Esophagus muscularis mucosa (tissue), 4 donors: ENCODE measurements around the gene FRMD4A. TPM values are rescaled to one million over a fixed set of nuclear protein-coding genes. Genes with fewer than 3 reads are reported as not detected.

Experiments
- DNase-seq: peaks from one replicate; pipeline ENCODE4 v3.0.0-alpha.2; 2017; ENCODE audit errors: extremely low spot score
- H3K27ac ChIP-seq, 4 donors: fragments of 200-600 bp; sonication (generic); replicated peaks in 1 of 4; 1 replicate in 3 of 4; 2 replicates in 1 of 4; pipeline ENCODE4 v1.5.1; 2016 to 2019; ENCODE audit warnings: mild to moderate bottlenecking in 1 of 4
- H3K27me3 ChIP-seq, 4 donors: fragments of 200-600 bp; sonication (generic); one replicate each; pipeline versions ENCODE4 v1.5.1 to v1.6.0; 2016 to 2019
- H3K36me3 ChIP-seq, 4 donors: fragments of 200-600 bp; sonication (generic); one replicate each; pipeline ENCODE4 v1.5.1; 2016 to 2019
- H3K4me1 ChIP-seq, 4 donors: fragments of 200-600 bp; sonication (generic); one replicate each; pipeline ENCODE4 v1.5.1; 2016 to 2019
- H3K4me3 ChIP-seq, 4 donors: fragments of 200-600 bp; sonication (generic); 1 replicate in 2 of 4; 2 replicates in 2 of 4; pipeline ENCODE4 v1.5.1; 2016 to 2019; ENCODE audit warnings: mild to moderate bottlenecking in 4 of 4, moderate library complexity in 1 of 4
- H3K9me3 ChIP-seq, 4 donors: fragments of 200-600 bp; sonication (generic); 1 replicate in 3 of 4; 2 replicates in 1 of 4; pipeline ENCODE4 v1.5.1; 2016 to 2019
- CTCF ChIP-seq, 3 experiments: fragments of 200-600 bp in 2 of 3; fragments of 450-650 bp in 1 of 3; sonication (generic) in 2 of 3; IDR thresholded peaks; one replicate each; pipeline ENCODE4 v1.5.1; 2017 to 2019; ENCODE audit warnings: antibody characterized with exemption in 3 of 3, mild to moderate bottlenecking in 2 of 3, moderate library complexity in 1 of 3
- EP300 ChIP-seq: sonication (generic); formaldehyde crosslinking; IDR thresholded peaks from one replicate; pipeline ENCODE4 v1.6.1; 2017; ENCODE audit warnings: antibody characterized with exemption
- POLR2A ChIP-seq: fragments of 450-650 bp; IDR thresholded peaks from one replicate; pipeline ENCODE4 v1.6.1; 2017; ENCODE audit warnings: antibody characterized with exemption, moderate library complexity, mild to moderate bottlenecking, low read depth
- POLR2AphosphoS5 ChIP-seq, 2 donors: sonication (generic); formaldehyde crosslinking; IDR thresholded peaks; one replicate each; pipeline ENCODE4 v1.6.1; 2017; ENCODE audit warnings: antibody characterized with exemption in 2 of 2
- WGBS: methylation state at CpG from one replicate; pipeline ENCODE4 v1.1.5; 2018; 5-methylcytosine and 5-hydroxymethylcytosine counted together
- intact Hi-C: fragments of 100-400 bp; cut with DNase I; formaldehyde crosslinking; loops from one replicate; pipeline ENCODE4 v1.15.1; 2023
- total RNA-seq, 4 donors: library from RNA; depleted of rRNA; stranded (reverse); fragments of >200 nt; gene quantifications; one replicate each; pipeline versions ENCODE4 v1.1.0 to v1.2.1, GENCODE V29; 2016

FRMD4A gene
- total RNA-seq, 4 donors from 2014 or later = 17.0 to 28.8 (median 21.8) TPM

DNA sequence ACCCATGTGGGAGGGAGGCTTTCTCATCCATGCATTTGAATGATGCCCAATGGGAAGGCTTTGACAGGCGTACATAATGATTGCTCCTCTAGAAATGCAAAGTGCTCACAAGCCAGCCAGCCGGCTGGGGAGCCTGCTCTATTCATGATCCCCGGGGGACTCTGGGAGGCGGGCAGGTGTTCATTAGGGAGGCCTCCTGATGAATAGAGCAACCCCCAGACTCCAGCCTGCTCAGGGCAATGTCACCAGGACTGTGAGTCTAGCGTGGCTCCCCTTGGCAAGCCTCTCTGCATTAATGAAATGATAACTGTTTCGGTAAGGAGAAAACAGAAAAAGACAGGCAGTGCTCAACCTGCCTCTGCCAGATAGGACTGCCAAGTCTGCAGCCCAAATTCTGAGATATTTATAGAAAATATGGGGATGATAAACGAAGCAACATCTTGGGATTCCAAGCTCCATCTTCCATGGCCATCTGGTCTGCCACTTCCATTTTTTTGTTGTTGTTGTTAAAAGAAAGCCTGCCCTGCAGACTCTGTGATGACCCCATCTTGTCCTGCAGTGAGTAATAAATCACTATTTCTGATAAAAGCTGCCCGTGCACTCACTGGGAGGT lies 507.5 kb downstream of the FRMD4A start:
- H3K36me3 ChIP-seq = no peaks in the 10 kb centered on the region
- H3K27ac ChIP-seq = no peak overlapping the region
- H3K4me3 ChIP-seq = no peak overlapping the region
- intact Hi-C loops = no loop called here
- no peak for TF ChIP-seq EP300
- TF ChIP-seq CTCF (IDR thresholded peaks at IDR 0.05) = no peak
- no peak for TF ChIP-seq POLR2A
- TF ChIP-seq POLR2AphosphoS5 (IDR thresholded peaks at IDR 0.05) = no peak
- no peak for DNase-seq
- 79% methylated on average over 8 of the region's 8 CpGs for WGBS
- H3K9me3 ChIP-seq = no peaks in the 10 kb centered on the region
- H3K4me1 ChIP-seq = peaks cover 14 to 40% (median 30%) of the 10 kb centered on the region in 4 donors
- no peaks in the 10 kb centered on the region for H3K27me3 ChIP-seq

DNA sequence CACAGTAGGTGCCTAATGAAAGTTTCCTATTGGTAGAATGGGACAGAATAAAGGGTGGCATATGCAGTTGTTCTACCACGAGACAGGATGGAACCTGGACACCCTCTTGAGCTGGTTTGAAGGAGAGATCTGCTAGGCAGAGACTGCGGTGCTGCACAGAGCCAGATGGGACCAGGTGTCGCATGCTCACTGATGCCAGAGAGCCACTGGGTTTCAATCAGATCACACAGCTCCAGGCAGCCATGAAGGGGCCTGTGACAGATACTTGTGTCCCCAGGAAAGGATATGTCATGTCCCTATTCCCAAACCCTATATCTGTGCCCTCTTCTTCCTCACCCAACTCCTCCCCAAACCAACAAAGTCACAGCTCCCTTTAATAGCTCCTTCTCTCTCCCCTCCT lies 508.2 kb downstream of the FRMD4A start:
- DNase-seq = no peak
- no peaks in the 10 kb centered on the region for H3K36me3 ChIP-seq
- no peak for TF ChIP-seq POLR2A
- TF ChIP-seq CTCF (IDR thresholded peaks at IDR 0.05) = no peak
- TF ChIP-seq POLR2AphosphoS5 (IDR thresholded peaks at IDR 0.05) = no peak
- TF ChIP-seq EP300 = no peak
- 87% methylated on average over 3 of the region's 3 CpGs for WGBS
- intact Hi-C loops = no loop called here
- H3K27ac ChIP-seq = no peak overlapping the region
- no peaks in the 10 kb centered on the region for H3K27me3 ChIP-seq
- no peaks in the 10 kb centered on the region for H3K9me3 ChIP-seq
- H3K4me1 ChIP-seq = peaks cover 14 to 38% (median 29%) of the 10 kb centered on the region in 4 donors
- H3K4me3 ChIP-seq = no peak overlapping the region

DNA sequence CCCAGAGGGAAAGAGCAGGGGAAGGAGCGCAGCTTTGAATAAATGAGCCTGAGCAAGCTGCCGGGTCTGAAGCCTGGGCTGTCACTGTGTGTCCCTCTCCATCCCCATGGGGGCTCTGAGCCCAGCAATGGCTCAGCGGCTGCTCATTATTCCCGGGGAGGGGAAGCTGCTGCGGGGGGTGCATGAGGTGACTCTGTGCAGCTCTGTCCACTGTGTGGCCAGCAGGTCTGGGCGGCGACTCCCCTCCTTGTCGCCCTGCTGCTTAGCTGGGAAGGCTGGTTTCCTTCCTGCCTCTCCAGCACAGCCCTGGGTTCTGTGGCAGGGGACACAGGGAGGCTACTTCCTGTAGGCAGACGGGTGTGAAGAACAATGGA lies 509.8 kb downstream of the FRMD4A start:
- Histone ChIP-seq H3K9me3 (peaks cover 0 to 5% (median 3%) of the 10 kb centered on the region in 4 donors), H3K4me3 (peak overlapping the region in 2 of 4 donors; percentile 3 to 18), H3K27ac (peak overlapping the region in 2 of 4 donors; percentile 2 to 51), H3K27me3 (no peaks in the 10 kb centered on the region), H3K36me3 (no peaks in the 10 kb centered on the region), H3K4me1 (peaks cover 22 to 48% (median 39%) of the 10 kb centered on the region in 4 donors)
- no peak for DNase-seq
- WGBS = 62% methylated on average over 3 of the region's 9 CpGs
- TF ChIP-seq POLR2AphosphoS5 (IDR thresholded peaks at IDR 0.05) = peak in 1 of 2 donors; percentile 4
- TF ChIP-seq POLR2A = no peak
- intact Hi-C loops = no loop called here

GRCh38 chr10:13820119-13820963 lies 510.4 kb downstream of the FRMD4A start:
- intact Hi-C loops = no loop called here
- H3K27ac ChIP-seq = peak overlapping the region in 2 of 4 donors; percentile 2 to 51
- TF ChIP-seq EP300 = no peak
- TF ChIP-seq POLR2AphosphoS5 (IDR thresholded peaks at IDR 0.05) = no peak
- TF ChIP-seq POLR2A = no peak
- no peak for TF ChIP-seq CTCF (IDR thresholded peaks at IDR 0.05)
- peaks cover 0 to 6% (median 3%) of the 10 kb centered on the region in 4 donors for H3K9me3 ChIP-seq
- no peaks in the 10 kb centered on the region for H3K27me3 ChIP-seq
- WGBS = 86% methylated on average over 17 of the region's 19 CpGs
- no peaks in the 10 kb centered on the region for H3K36me3 ChIP-seq
- peak overlapping the region in 2 of 4 donors; percentile 3 to 18 for H3K4me3 ChIP-seq
- no peak for DNase-seq
- peaks cover 22 to 49% (median 40%) of the 10 kb centered on the region in 4 donors for H3K4me1 ChIP-seq

DNA sequence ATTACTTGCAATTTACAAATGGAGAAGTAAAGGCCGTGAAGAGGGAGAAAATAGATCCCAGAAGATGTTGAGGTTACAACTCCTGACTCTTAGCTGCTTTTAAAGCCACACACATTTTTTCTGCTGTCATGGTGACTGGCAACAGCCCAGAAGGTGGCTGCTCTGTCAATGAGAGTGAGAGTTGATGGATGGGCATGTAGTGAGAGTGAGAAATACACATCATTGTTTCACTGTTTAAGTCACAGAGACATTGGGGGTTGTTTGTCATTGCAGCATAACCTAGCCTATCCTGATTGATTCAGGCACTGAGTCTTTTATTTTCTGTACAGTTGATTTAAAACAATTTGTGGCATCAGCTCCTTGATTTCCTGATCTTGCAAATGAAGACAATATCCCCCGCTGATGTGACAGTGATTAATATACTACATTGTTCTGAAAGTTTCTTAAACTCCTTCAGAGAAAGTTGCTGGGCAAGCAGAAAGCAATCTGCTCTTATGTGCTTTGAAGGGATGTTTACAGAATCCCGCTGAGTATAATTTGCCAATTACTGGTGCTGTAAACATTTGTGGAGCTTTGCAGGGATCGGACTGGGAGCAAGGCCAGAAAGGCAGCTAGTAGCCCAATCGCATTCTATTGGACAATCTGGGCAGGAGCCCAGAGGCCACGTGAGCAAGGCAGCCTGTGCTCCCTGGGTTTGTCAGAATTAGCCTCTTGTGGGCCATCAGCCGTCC lies 514.4 kb downstream of the FRMD4A start:
- Histone ChIP-seq H3K9me3 (peaks cover 0 to 6% (median 3%) of the 10 kb centered on the region in 4 donors), H3K36me3 (no peaks in the 10 kb centered on the region), H3K27me3 (no peaks in the 10 kb centered on the region), H3K4me3 (no peak overlapping the region), H3K4me1 (peaks cover 18 to 38% (median 29%) of the 10 kb centered on the region in 4 donors), H3K27ac (peak overlapping the region; percentile 40 to 68 (median 50))
- WGBS = 21% methylated on average over 7 of the region's 7 CpGs
- TF ChIP-seq POLR2AphosphoS5 (IDR thresholded peaks at IDR 0.05) = peak; percentile 20 to 60
- no peak for TF ChIP-seq CTCF (IDR thresholded peaks at IDR 0.05)
- no peak for DNase-seq
- intact Hi-C loops = no loop called here
